Nephron (organoid): ENCODE measurements around the gene RPA1.
"Not testable (repeated sequence)": the region's sequence is repeated elsewhere in the genome, so short reads cannot be mapped to it uniquely, and the experiment has no call there.

Source experiments
- H3K27ac Mint-ChIP-seq, 3 experiments: 2 replicates each; pipeline ENCODE4 v1.8.0; 2020; ENCODE audit warnings: mixed read lengths in 3 of 3, mild to moderate bottlenecking in 2 of 3, moderate library complexity in 1 of 3
- H3K27me3 Mint-ChIP-seq: 2 replicates; pipeline ENCODE4 v1.8.0; 2021; ENCODE audit warnings: low read depth, mild to moderate bottlenecking, moderate library complexity, mixed read lengths
- H3K36me3 Mint-ChIP-seq: 2 replicates; pipeline ENCODE4 v1.8.0; 2020; ENCODE audit warnings: low read depth, mixed read lengths
- H3K4me1 Mint-ChIP-seq: 2 replicates; pipeline ENCODE4 v1.8.0; 2020; ENCODE audit warnings: mixed read lengths
- H3K4me3 Mint-ChIP-seq, 3 experiments: 2 replicates each; pipeline ENCODE4 v1.8.0; 2020; ENCODE audit warnings: mild to moderate bottlenecking in 3 of 3, mixed read lengths in 3 of 3, moderate library complexity in 2 of 3
- H3K9me3 Mint-ChIP-seq: 2 replicates; pipeline ENCODE4 v1.8.0; 2020; ENCODE audit warnings: mixed read lengths
- CTCF ChIP-seq, 3 experiments: fragments of 200-600 bp; sonication (generic); IDR thresholded peaks; one replicate each; pipeline ENCODE4 v1.5.0; 2021; ENCODE audit warnings: antibody characterized with exemption in 3 of 3; ENCODE audit not compliant: unreplicated experiment in 3 of 3

Gene RPA1

GRCh38 chr17:1894753-1895339 lies 65.0 kb downstream of the RPA1 start:
- Mint-ChIP-seq H3K27ac (no peak overlapping the region), H3K27me3 (no peaks in the 10 kb centered on the region), H3K36me3 (peaks cover 63% of the 10 kb centered on the region), H3K9me3 (no peaks in the 10 kb centered on the region), H3K4me3 (no peak overlapping the region), H3K4me1 (no peaks in the 10 kb centered on the region)
- TF ChIP-seq CTCF (IDR thresholded peaks at IDR 0.05; ENCODE audit: unreplicated experiment in 3 of 3) = no peak

- peaks cover 63% of the 10 kb centered on the region for H3K36me3 Mint-ChIP-seq
- not testable (repeated sequence) for H3K4me3 Mint-ChIP-seq, H3K27ac Mint-ChIP-seq, H3K4me1 Mint-ChIP-seq, H3K27me3 Mint-ChIP-seq, H3K9me3 Mint-ChIP-seq
Measured at GRCh38 chr17:1895479-1895878, 65.7 kb downstream of the RPA1 start.

GRCh38 chr17:1896243-1897104 lies 66.7 kb downstream of the RPA1 start:
- peaks cover 54% of the 10 kb centered on the region for H3K36me3 Mint-ChIP-seq
- no peaks in the 10 kb centered on the region for H3K4me1 Mint-ChIP-seq
- H3K27ac Mint-ChIP-seq = peak overlapping the region in 1 of 3 experiments; percentile 66
- H3K27me3 Mint-ChIP-seq = no peaks in the 10 kb centered on the region
- no peak for TF ChIP-seq CTCF (IDR thresholded peaks at IDR 0.05; ENCODE audit: unreplicated experiment in 3 of 3)
- H3K4me3 Mint-ChIP-seq = no peak overlapping the region
- no peaks in the 10 kb centered on the region for H3K9me3 Mint-ChIP-seq

- Mint-ChIP-seq H3K27ac (peak overlapping the region in 1 of 3 experiments; percentile 66), H3K4me1 (no peaks in the 10 kb centered on the region), H3K4me3 (no peak overlapping the region), H3K27me3 (no peaks in the 10 kb centered on the region), H3K36me3 (peaks cover 49% of the 10 kb centered on the region), H3K9me3 (no peaks in the 10 kb centered on the region)
- no peak for TF ChIP-seq CTCF (IDR thresholded peaks at IDR 0.05; ENCODE audit: unreplicated experiment in 3 of 3)
Measured at GRCh38 chr17:1897105-1897656, 67.4 kb downstream of the RPA1 start.

GRCh38 chr17:1898332-1898731 lies 68.5 kb downstream of the RPA1 start:
- peaks cover 4% of the 10 kb centered on the region for H3K27me3 Mint-ChIP-seq
- no peaks in the 10 kb centered on the region for H3K9me3 Mint-ChIP-seq
- no peaks in the 10 kb centered on the region for H3K4me1 Mint-ChIP-seq
- no peak for TF ChIP-seq CTCF (IDR thresholded peaks at IDR 0.05; ENCODE audit: unreplicated experiment in 3 of 3)
- H3K27ac Mint-ChIP-seq = no peak overlapping the region
- no peak overlapping the region for H3K4me3 Mint-ChIP-seq
- peaks cover 38% of the 10 kb centered on the region for H3K36me3 Mint-ChIP-seq

GRCh38 chr17:1898872-1899271 lies 69.1 kb downstream of the RPA1 start:
- TF ChIP-seq CTCF (IDR thresholded peaks at IDR 0.05; ENCODE audit: unreplicated experiment in 3 of 3) = no peak
- no peak overlapping the region for H3K4me3 Mint-ChIP-seq
- peaks cover 8% of the 10 kb centered on the region for H3K27me3 Mint-ChIP-seq
- peaks cover 35% of the 10 kb centered on the region for H3K36me3 Mint-ChIP-seq
- H3K9me3 Mint-ChIP-seq = no peaks in the 10 kb centered on the region
- H3K27ac Mint-ChIP-seq = no peak overlapping the region
- H3K4me1 Mint-ChIP-seq = no peaks in the 10 kb centered on the region
